Peyer's patch (tissue), 4 donors: ENCODE data around the gene LIN7B.

Experiments
- POLR2A ChIP-seq, 2 donors: fragments of 450-650 bp; IDR thresholded peaks; one replicate each; pipeline ENCODE4 v1.5.1; 2017; ENCODE audit warnings: antibody characterized with exemption in 2 of 2, mild to moderate bottlenecking in 2 of 2, moderate library complexity in 2 of 2
- TF ChIP-seq, protein P1 (sequence below), 6 experiments: fragments of 450-650 bp in 4 of 6; fragments of 200-600 bp in 2 of 6; sonication (generic) in 1 of 6; IDR thresholded peaks; one replicate each; pipeline ENCODE4 v1.5.1; 2017 to 2019; ENCODE audit warnings: antibody characterized with exemption in 6 of 6, mild to moderate bottlenecking in 3 of 6, moderate library complexity in 1 of 6

DNA sequence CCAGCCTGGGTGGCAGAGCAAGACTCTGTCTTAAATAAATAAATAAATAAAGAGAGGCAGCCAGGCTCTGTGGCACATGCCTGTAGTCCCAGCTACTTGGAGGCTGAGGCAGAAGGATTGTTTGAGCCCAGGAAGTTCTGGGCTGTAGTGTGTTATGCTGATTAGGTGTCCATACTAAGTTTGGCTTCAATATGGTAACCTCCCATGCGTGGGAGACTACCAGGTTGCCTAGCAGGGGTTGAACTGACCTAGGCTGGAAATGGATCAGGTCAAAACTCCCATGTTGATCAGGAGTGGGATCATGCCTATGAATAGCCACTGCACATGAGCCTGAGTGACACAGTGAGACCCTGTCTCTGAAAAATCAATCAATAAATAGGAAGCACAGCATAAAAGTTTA, 32.9 kb upstream of the LIN7B start:
- TF ChIP-seq POLR2A (IDR thresholded peaks at IDR 0.05): no peak
- TF ChIP-seq, protein P1, sequence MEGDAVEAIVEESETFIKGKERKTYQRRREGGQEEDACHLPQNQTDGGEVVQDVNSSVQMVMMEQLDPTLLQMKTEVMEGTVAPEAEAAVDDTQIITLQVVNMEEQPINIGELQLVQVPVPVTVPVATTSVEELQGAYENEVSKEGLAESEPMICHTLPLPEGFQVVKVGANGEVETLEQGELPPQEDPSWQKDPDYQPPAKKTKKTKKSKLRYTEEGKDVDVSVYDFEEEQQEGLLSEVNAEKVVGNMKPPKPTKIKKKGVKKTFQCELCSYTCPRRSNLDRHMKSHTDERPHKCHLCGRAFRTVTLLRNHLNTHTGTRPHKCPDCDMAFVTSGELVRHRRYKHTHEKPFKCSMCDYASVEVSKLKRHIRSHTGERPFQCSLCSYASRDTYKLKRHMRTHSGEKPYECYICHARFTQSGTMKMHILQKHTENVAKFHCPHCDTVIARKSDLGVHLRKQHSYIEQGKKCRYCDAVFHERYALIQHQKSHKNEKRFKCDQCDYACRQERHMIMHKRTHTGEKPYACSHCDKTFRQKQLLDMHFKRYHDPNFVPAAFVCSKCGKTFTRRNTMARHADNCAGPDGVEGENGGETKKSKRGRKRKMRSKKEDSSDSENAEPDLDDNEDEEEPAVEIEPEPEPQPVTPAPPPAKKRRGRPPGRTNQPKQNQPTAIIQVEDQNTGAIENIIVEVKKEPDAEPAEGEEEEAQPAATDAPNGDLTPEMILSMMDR (IDR thresholded peaks at IDR 0.05): no peak
